Stimulated activated CD4-positive, alpha-beta T cell treated with anti-CD3 and anti-CD28 coated beads, Interleukin-2, amount 100 ng/mL, for 24 hours (primary cell): ENCODE measurements around the gene ZNF318.
A peak's percentile ranks its signal among the peaks of the same experiment; 100 is the strongest.
"Not testable (repeated sequence)": the region's sequence is repeated elsewhere in the genome, so short reads cannot be mapped to it uniquely, and the experiment has no call there.

ENCODE experiments used
- DNase-seq, 2 donors: peaks; one replicate each; pipeline ENCODE4 v3.0.0-alpha.2; 2020

ZNF318 gene

DNA sequence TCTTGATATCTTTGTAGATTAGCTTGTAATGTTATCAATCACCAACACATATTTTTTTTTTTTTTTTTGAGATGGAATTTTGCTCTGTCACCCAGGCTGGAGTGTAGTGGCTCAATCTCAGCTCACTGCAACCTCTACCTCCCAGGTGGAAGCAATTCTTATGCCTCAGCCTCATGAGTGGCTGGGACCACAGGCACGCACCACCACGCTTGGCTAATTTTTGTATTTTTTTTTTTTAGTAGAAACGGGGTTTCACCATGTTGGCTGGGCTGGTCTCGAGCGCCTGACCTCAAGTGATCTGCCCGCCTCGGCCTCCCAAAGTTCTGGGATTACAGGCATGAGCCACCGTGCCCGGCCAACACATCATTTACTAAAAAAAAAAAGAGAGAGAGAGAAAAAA is 11.4 kb upstream of the ZNF318 start:
- not testable (repeated sequence) for DNase-seq

GRCh38 chr6:43378631-43379030 is 9.2 kb upstream of the ZNF318 start:
- no peak for DNase-seq

- no peak for DNase-seq
Observed at GRCh38 chr6:43377710-43378229, 8.3 kb upstream of the ZNF318 start.

- peak; percentile 22 to 28 for DNase-seq
Observed at GRCh38 chr6:43376551-43376981, 7.1 kb upstream of the ZNF318 start.

DNA sequence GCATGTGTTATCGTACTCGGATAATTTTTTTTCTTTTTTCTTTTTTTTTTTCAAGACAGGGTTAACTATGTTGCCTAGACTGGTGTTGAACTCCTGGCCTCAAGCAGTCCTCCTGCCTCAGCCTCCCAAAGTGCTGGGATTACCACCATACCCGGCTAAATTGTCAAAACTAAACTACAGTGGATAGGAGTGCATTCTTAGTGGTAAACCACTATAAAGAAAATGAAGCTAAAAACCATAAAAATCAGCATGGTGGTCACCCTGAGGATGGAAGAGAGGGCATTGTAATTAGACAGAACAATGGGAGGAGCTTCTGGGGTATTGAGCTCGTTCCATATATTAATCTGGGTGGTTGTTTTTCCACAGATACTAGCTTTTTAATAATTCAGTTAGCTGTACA is 6.2 kb upstream of the ZNF318 start:
- DNase-seq, result no peak

DNA sequence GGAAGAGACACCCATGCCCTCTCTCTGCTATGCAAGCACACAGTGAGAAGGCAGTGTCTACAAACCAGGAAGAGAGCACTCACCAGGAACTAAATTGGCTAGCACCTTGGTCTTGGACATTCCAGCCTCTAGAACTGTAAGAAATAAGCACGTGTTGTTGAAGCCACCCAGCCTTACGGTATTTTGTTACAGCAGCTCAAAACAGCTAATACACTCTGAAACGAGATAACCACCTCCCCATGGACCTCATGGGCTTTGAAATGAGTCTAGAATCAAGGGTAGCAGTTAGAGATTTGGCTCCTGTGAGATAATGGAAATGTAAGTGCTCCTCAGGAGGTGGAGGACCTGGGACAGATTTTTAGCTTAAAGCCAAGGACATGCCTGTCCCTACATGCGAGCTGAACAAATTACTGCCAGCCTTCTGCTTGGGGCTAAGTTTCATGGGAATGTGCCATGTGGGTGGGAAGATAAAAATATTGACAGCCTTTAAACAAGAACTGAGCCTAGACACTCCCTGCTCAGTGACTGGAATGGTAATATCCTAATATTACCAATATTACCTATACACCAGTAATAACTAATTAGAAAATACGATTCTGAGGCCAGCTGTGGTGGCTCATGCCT is 3.9 kb upstream of the ZNF318 start:
- no peak for DNase-seq

GRCh38 chr6:43370003-43370580 is 645 bp upstream of the ZNF318 start:
- not testable (repeated sequence) for DNase-seq

DNA sequence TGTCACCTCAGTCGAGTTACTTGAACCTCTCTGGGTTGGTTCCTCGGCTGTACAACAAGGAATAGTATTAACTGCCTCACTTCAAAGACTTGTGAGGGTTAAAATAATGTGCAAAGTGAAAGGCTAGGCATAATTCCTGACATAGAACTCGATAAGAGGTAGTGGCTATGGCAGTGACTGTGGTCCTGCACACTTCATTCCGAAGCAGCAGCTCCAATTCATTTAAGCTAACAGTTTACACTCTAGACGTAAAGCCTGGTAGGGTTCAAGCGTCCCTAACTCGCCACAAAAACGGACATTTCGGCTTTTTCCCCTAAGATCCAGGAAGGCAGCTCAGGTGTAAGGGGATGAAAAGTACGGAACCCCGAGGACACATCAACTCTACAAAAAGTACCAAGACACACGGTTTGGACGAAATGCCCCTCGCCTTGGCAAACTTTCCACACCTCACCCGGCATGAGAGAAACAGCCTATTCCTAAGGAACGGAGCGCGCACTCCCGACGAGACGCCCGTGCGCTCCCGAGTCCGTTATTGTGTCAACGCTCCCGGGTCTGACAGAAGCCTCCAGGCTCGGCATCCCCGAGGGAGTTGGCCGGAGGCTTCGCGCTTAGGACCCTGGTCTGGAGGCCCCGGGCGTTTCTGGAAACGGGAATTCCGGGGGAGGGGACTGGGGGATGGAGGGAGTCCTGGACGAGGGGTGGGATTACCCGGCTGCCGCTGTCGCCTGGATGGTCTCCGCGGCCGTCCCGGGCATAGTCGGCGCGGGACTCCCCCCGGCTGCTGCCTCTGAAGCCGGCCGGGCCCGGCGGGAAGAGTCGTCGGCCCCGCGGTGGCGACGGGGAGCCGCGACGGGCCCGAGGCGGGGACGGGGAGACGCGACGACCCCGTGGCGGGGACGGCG is 937 bp downstream of the ZNF318 start:
- DNase-seq, result peak; percentile 23 to 28

DNA sequence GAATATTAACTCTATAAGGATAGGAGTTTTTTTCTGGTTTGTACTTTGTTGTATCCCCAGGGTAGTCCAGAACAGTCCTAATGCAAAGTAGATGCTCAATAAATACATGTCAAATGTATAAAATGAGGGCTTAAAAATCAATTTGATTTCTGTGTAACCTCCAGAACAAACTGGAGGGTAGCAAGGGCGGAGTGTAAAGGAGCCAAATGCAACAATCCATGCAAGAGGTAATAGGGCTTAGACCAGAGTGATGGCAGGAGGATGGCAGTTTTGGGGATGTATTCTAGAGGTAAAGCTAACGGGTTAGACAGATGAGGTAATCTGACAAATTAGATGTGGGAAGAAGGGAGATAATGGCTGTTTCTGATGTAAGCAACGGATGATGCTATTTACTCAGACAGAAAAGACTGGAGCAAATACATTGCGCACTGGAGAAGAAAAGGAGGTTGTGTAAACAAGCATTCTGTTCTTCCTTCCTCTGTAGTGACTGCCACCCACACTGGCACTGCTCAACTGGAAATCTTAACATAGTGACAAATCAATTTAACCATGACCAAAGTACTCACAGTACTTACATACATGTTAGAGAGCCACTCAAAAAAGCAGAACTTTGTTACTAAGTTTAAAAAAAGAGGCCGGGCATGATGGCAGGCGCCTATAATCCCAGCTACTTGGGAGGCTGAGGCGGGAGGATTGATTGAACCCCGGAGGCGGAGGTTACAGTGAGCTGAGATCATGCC is 2.0 kb downstream of the ZNF318 start:
- DNase-seq, result no peak

GRCh38 chr6:43361269-43361668 is 8.2 kb downstream of the ZNF318 start:
- no peak for DNase-seq

- DNase-seq, result no peak
Observed at GRCh38 chr6:43359831-43360230, 9.6 kb downstream of the ZNF318 start.

GRCh38 chr6:43359381-43359780 is 10.1 kb downstream of the ZNF318 start:
- DNase-seq, result no peak

GRCh38 chr6:43355862-43356590 is 13.4 kb downstream of the ZNF318 start:
- no peak for DNase-seq

- not testable (repeated sequence) for DNase-seq
Observed at GRCh38 chr6:43351951-43352350, 17.5 kb downstream of the ZNF318 start.

DNA sequence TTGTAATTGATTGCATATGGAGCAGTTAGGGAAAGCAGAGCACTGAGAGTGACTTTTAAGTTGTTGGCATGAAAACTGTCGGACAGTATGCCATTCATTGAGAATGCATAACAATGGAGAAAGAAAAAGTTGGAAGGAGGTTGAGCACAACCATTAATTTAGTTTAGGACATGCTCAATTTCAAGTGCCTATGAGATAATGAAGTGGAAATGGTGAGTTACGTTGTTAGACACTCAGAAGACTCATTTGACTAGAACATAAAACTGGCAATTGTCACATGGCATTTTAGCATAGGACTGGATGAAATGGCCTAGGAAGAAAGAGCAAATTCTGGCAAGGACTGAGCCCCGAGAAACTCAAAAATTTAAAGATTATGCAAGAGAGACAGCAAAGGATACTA is 22.0 kb downstream of the ZNF318 start:
- DNase-seq, result no peak

GRCh38 chr6:43347021-43347420 is 22.4 kb downstream of the ZNF318 start:
- DNase-seq, result no peak

DNA sequence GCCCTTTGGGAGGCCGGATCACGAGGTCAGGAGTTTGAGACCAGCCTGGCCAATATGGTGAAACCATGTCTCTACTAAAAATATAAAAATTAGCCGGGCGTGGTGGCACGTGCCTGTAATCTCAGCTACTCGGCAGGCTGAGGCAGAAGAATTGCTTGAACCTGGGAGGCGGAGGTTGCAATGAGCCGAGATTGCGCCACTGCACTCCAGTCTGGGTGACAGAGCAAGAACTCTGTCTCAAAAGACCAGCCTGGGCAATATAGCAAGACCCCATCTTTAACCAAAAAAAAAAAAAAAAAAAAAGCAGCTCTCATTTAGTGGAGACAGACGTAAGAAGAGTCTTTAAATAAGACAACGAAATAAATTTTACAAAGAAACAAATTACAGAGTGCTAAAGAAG is 23.2 kb downstream of the ZNF318 start:
- not testable (repeated sequence) for DNase-seq

DNA sequence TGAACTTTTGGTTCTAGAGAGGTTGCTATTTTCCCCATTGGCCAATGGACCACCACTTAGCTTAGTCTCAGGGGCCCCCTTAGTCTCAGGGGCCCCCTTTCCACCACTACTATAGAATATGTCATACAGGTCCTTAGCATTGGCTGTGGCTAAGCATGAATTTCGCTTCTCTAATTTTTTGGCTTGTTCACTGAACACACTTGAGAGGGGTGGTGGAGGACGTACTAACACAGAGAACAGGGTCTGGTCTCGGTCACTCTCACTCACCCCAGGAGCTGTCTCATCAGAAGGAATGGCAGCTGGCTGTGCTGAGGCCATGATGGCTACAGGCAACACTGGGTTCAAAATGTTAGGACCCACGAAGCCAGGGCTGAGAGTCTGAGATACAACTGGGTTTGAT is 30.3 kb downstream of the ZNF318 start:
- DNase-seq, result no peak

DNA sequence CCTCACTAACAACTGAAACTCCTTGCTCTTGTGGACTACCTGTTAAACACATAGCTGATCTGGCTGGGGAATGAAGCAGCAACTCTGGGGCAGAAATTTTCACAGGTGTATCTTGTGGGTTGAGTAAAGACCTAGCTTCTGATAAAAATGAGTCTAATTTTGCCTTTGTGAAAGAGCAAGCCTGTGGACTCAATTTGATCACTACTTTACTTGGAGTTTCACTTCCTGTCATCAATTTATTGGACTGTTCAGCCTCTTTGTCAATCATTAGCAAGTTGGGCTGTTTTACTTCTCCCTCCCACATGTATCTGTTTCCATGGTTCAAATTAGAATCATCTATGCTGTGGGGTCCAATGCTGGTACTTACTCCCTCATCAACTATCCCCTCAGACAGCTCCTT is 31.2 kb downstream of the ZNF318 start:
- no peak for DNase-seq

DNA sequence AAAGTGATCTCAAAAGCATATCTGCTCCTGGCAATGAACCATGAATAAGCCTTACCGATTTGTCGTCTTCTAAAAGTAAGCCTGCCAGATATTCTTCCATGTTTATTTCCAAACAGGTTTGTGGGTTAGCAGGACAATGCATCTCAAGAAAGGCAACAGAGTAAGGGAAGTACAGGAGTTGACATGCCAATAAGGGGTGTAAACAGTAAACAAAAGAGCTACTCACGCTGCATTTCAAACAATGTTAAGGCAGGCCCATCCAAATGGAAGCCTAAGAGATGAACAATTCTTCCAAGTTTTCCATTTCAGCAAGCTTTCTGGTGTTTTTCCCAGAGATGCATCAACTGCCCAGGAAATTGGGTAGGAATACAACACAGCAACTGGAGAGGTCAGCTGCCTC is 33.1 kb downstream of the ZNF318 start:
- no peak for DNase-seq

DNA sequence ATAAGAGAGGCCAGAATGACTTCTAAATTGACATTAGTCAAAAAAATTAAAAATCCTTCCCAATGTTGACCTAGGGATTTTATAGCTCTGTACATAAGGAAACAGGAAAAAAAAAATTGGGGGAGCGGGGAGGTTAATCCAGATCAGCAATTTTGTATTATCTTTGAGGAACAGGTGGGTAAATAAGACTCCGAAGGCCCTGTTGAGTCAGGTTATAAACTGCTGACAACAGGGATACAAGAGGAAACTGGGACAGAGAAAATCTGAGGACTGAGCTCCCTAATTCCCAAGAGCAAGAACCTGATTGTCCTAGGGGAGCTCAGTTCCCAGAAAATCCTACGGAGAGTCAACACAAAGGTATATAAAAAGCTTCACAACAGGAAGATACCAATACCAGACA is 34.0 kb downstream of the ZNF318 start:
- no peak for DNase-seq

DNA sequence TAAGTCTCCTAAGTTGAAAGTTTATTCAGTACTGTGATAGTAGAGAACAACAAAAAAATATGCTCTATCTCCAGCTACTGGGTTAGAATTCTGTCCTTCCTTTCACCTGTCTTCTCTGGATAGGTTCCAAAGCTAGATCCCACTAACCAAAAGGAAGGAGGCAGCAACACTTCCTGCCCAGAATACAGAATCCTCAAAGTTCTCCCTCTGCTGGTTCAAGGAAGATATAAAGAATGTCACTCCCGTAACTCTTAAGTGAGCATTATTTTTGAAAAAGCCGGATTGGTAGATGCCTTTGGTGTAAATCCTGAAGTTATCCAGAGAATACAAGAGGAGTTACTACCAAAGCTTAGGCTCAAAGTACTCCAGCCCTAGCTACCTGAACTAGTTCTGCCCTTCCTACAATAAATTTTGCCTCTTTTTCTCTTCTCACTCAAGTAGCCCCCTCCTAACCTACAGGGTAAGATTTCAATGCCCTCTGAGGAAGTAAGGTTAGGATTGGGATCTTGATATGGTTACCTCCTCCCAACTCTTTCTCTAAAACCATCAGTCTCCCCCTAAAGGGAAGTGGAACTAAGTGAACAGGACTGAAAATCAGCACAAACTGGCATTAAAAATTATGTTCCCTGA is 34.9 kb downstream of the ZNF318 start:
- no peak for DNase-seq
